Subcutaneous adipose tissue (tissue), 4 donors: Measurements from ENCODE around the gene TMEM235. TPM values are rescaled to one million over a fixed set of nuclear protein-coding genes. Genes with fewer than 3 reads are reported as not detected.

ENCODE experiments used
- CTCF ChIP-seq: fragments of 450-650 bp; IDR thresholded peaks from one replicate; pipeline ENCODE4 v1.5.1; 2016; ENCODE audit warnings: low read depth, mild to moderate bottlenecking, control low read depth, antibody characterized with exemption, moderate library complexity
- total RNA-seq, 4 donors: library from RNA; depleted of rRNA; stranded (reverse); fragments of >200 nt; gene quantifications; one replicate each; pipeline ENCODE4 v1.1.0, GENCODE V29; 2016

The TMEM235 gene
- total RNA-seq, 4 donors from 2014 or later, result not detected

- no peak for TF ChIP-seq CTCF
Measured at GRCh38 chr17:78253946-78254672, 22.7 kb downstream of the TMEM235 start.

GRCh38 chr17:78255029-78255656, 23.7 kb downstream of the TMEM235 start:
- no peak for TF ChIP-seq CTCF

- no peak for TF ChIP-seq CTCF
Measured at GRCh38 chr17:78255953-78256706, 24.7 kb downstream of the TMEM235 start.

- TF ChIP-seq CTCF, result no peak
Measured at GRCh38 chr17:78256707-78257591, 25.5 kb downstream of the TMEM235 start.

GRCh38 chr17:78257810-78258322, 26.4 kb downstream of the TMEM235 start:
- TF ChIP-seq CTCF, result no peak

GRCh38 chr17:78258323-78259191, 27.1 kb downstream of the TMEM235 start:
- no peak for TF ChIP-seq CTCF
